Panc1 (cell line): ENCODE results near the gene COQ5. TPM values are rescaled to one million over a fixed set of nuclear protein-coding genes. Genes with fewer than 3 reads are reported as not detected.

ENCODE experiments used
- ATAC-seq: fragments of 200-7000 bp; cut with Tn5 transposase; 2 replicates; pipeline ENCODE4 v1.9.1; 2020; ENCODE audit warnings: mild to moderate bottlenecking, moderate library complexity
- BruUV-seq: library from RNA; stranded (reverse); fragments of 400-500 nt; replicated peaks from 2 replicates; lab custom pipeline; 2021; lab: Mats Ljungman, UMichigan
- CTCF ChIA-PET: fragments of 300-600 bp; sonication (Branson Sonifier 250); formaldehyde crosslinking; loops from one replicate; lab custom pipeline; 2022; ENCODE audit warnings: antibody characterized with exemption; lab: Charles Lee
- POLR2A ChIA-PET: fragments of 300-600 bp; sonication (Branson Sonifier 250); formaldehyde crosslinking; loops from one replicate; lab custom pipeline; 2022; ENCODE audit warnings: antibody characterized with exemption; lab: Charles Lee
- DNase-seq: peaks from one replicate; pipeline ENCODE4 v3.0.0-alpha.2; 2010; ENCODE audit warnings: low read depth, low spot score
- H3K27ac ChIP-seq: 2 replicates; pipeline ENCODE4 v1.5.1; 2011; ENCODE audit warnings: mild to moderate bottlenecking, low read length, inconsistent platforms
- H3K27me3 ChIP-seq: fragments of 200-500 bp; sonication (Bioruptor generic); 2 replicates; pipeline ENCODE4 v1.6.0; 2014; ENCODE audit warnings: low read length, inconsistent platforms; ENCODE audit not compliant: control insufficient read depth, insufficient read depth
- H3K36me3 ChIP-seq: fragments of 200-500 bp; sonication (Bioruptor generic); 2 replicates; pipeline ENCODE4 v1.5.1; 2014; ENCODE audit warnings: inconsistent platforms, mild to moderate bottlenecking, low read length, moderate library complexity; ENCODE audit not compliant: control insufficient read depth, insufficient read depth
- H3K4me1 ChIP-seq: 2 replicates; pipeline ENCODE4 v1.5.1; 2011; ENCODE audit warnings: inconsistent platforms, mild to moderate bottlenecking, low read length, moderate library complexity; ENCODE audit not compliant: control insufficient read depth, insufficient read depth
- H3K4me3 ChIP-seq, 2 experiments: 2 replicates each; pipeline ENCODE4 v1.5.1; 2011 to 2012; ENCODE audit warnings: low read depth in 2 of 2, low read length in 2 of 2, mild to moderate bottlenecking in 2 of 2, inconsistent platforms in 1 of 2, moderate library complexity in 1 of 2
- H3K9me3 ChIP-seq: fragments of 200-500 bp; sonication (Bioruptor generic); 2 replicates; pipeline ENCODE4 v1.5.1; 2014; ENCODE audit warnings: low read depth, mild to moderate bottlenecking, inconsistent platforms, low read length, moderate library complexity; ENCODE audit not compliant: control insufficient read depth, insufficient read depth
- CTCF ChIP-seq: fragments of 450-650 bp; IDR thresholded peaks from 2 replicates; pipeline ENCODE4 v1.5.1; 2017; ENCODE audit warnings: mild to moderate bottlenecking
- POLR2AphosphoS5 ChIP-seq: IDR thresholded peaks from 2 replicates; pipeline ENCODE4 v1.6.1; 2012; ENCODE audit warnings: mild to moderate bottlenecking, low read depth, low read length, moderate library complexity
- REST ChIP-seq, 2 experiments: IDR thresholded peaks; 2 replicates each; pipeline ENCODE4 v1.6.1; 2011 to 2012; ENCODE audit warnings: low read depth in 2 of 2, control low read depth in 1 of 2, low read length in 1 of 2, mild to moderate bottlenecking in 1 of 2, moderate library complexity in 1 of 2; ENCODE audit not compliant: insufficient read depth in 1 of 2
- SIN3A ChIP-seq: IDR thresholded peaks from 2 replicates; pipeline ENCODE4 v1.6.1; 2012; ENCODE audit warnings: low read depth, mild to moderate bottlenecking, low read length, moderate library complexity, borderline replicate concordance; ENCODE audit not compliant: insufficient read depth
- TCF7L2 ChIP-seq: IDR thresholded peaks from 2 replicates; pipeline ENCODE4 v1.6.1; 2011; ENCODE audit warnings: mild to moderate bottlenecking, low read depth, low read length, inconsistent platforms
- in situ Hi-C: cut with HindIII; loops from 2 replicates; pipeline ENCODE4 v1.10.0; 2016; ENCODE audit warnings: low sequenced_read_pairs, low pct_unique_long_range_greater_than_20kb
- intact Hi-C: fragments of 100-400 bp; cut with micrococcal nuclease; formaldehyde crosslinking; loops from one replicate; pipeline ENCODE4 v1.10.0; 2022; ENCODE audit not compliant: unreplicated experiment
- total RNA-seq: library from RNA; stranded (reverse); gene quantifications from one replicate; pipeline ENCODE4 v1.2.1, GENCODE V29; 2021; ENCODE audit not compliant: unreplicated experiment

COQ5 gene
- total RNA-seq, 1 experiment from 2014 or later: 42.9 TPM

GRCh38 chr12:120468821-120469449 lies 60.0 kb downstream of the COQ5 start:
- intact Hi-C loops: no loop called here
- Histone ChIP-seq H3K4me1 (peaks cover 29% of the 10 kb centered on the region; the same call in 1 of the 2 replicates), H3K27ac (peak overlapping the region; percentile 88), H3K27me3 (no peaks in the 10 kb centered on the region), H3K9me3 (no peaks in the 10 kb centered on the region), H3K36me3 (peaks cover 27% of the 10 kb centered on the region), H3K4me3 (peak overlapping the region; percentile 94 to 96)
- TF ChIP-seq TCF7L2: no peak
- TF ChIP-seq SIN3A: no peak
- TF ChIP-seq REST (IDR thresholded peaks at IDR 0.05; ENCODE audit: insufficient read depth in 1 of 2, low read depth in 2 of 2, low read length in 1 of 2): no peak
- TF ChIP-seq POLR2AphosphoS5: no peak
- TF ChIP-seq CTCF: no peak
- CTCF ChIA-PET: no interaction called here
- peak; percentile 20 for ATAC-seq
- no peak for DNase-seq
- POLR2A ChIA-PET: interaction anchor here (0.6 kb wide), 1 partner anchor 12 kb away, joined by 5 read pairs; no protein-coding TSS in a partner anchor
- in situ Hi-C loops: no loop called here
- no TSS peak for BruUV-seq

GRCh38 chr12:120468325-120468820 lies 60.6 kb downstream of the COQ5 start:
- in situ Hi-C loops: no loop called here
- ATAC-seq: 0 out of 2 replicates have a peak, but pooled peaks have one; percentile 1
- Histone ChIP-seq H3K27ac (peak overlapping the region; percentile 88), H3K36me3 (peaks cover 33% of the 10 kb centered on the region), H3K9me3 (no peaks in the 10 kb centered on the region), H3K4me3 (peak overlapping the region; percentile 94 to 96), H3K27me3 (no peaks in the 10 kb centered on the region), H3K4me1 (peaks cover 29% of the 10 kb centered on the region; the same call in 1 of the 2 replicates)
- ChIA-PET CTCF (no interaction called here), POLR2A (no interaction called here)
- TF ChIP-seq SIN3A (no peak), TCF7L2 (no peak), REST (IDR thresholded peaks at IDR 0.05; ENCODE audit: insufficient read depth in 1 of 2, low read depth in 2 of 2, low read length in 1 of 2) (no peak), CTCF (no peak), POLR2AphosphoS5 (no peak)
- no peak for DNase-seq
- TSS peak; percentile 67 for BruUV-seq
- intact Hi-C loops: no loop called here
